ENCODE measurements around the gene PIP5K1C. TPM values are rescaled to one million over a fixed set of nuclear protein-coding genes. Genes with fewer than 3 reads are reported as not detected.

Gene PIP5K1C
- polyA plus RNA-seq (2011; rRNA removed) (2.6 and 3.5 TPM in 2 replicates), polyA plus RNA-seq (2017; fragmentation: RNase III; extraction: RNeasy Plus Mini Kit Qiagen cat#74134 plus additional on column Dnase treatment) (8.1 to 9.5 TPM (median 9.3 TPM) in 3 replicates), polyA minus RNA-seq (2011; rRNA and poly(A)+ RNA removed) (14.5 and 17.1 TPM in 2 replicates)
- 4.9 and 7.4 TPM in 2 replicates for polyA plus RNA-seq (2012; cell fraction: cytosol; rRNA removed)
- polyA plus RNA-seq (2012; cell fraction: nucleus; rRNA removed), result 10.6 and 12.2 TPM in 2 replicates

DNA sequence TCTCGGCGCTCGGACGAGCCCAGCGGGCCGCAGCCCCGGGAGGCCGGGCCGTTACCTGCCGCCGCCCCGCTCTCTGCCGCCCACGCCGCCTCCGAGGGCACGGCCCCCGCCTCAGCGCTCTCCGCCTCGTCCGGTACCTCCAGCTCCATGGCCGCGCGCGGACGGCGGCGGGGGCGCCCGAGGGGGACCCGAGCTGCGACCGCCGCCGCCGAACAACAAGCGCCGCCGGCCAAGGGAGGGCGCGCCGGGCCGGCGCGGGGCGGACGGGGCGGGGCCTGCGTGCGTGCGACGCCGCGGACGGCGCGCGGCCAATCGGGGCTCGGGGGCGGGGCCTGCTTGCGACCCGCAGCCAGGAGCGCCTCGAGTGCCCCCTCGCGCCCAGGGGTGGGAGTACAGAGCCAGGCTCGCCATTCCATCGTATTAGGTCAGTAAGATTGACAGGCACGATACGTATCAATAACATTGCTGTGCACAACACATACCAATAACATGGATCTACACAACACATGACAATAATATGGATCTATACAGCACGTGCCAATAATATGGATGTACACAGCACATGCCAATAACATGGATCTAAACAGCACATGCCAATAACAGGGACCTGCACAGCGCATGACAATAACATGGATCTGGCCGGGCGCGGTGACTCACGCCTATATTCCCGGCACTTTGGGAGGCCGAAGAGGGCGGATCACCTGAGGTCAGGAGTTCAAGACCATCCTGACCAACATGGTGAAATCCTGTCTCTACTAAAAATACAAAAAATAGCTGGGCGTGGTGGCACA lies at the start of gene PIP5K1C:
Gene PIP5K1C (minus strand): TSS at position 227 of the 791 bp plus-strand sequence. CDS start 78 bp downstream, at position 149.
- CTCF ChIA-PET, result interaction anchor here (0.7 to 3.4 kb wide), 10 partner anchors 9 to 156 kb away, joined by 3 to 13 read pairs (median 4); partner anchors contain the start of gene TJP3
- no peak for FAIRE-seq

DNA sequence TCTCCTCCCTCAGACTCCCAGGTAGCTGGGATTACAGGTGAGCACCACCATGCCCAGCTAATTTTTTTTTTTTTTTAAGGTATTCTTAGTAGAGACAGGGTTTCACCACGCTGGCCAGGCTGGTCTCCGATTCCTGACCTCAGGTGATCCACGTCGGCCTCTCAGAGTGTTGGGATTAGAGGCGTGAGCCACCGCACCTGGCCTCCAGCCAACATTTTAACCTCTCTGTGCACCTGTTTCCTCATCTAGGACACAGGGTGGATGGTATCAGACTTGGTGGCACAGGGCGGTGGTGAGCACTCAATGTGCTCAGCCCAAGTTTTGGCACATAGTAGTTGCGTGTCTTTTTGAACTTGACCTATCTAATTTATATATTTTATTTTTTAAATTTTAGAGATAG lies 48.7 kb upstream of the PIP5K1C start:
- Histone ChIP-seq H3K9me3 (no peaks in the 10 kb centered on the region), H3K4me3 (no peak overlapping the region), H3K4me2 (no peak overlapping the region), H3K27ac (no peak overlapping the region), H3K4me1 (no peaks in the 10 kb centered on the region)
- POLR2A ChIA-PET, result no interaction called here
- DNase-seq (ENCODE audit: low read depth in 1 of 2, low spot score in 1 of 2), result no peak
- CTCF ChIA-PET, result interaction anchor here (1.3 kb wide), 1 partner anchor 12 kb away, joined by 7 read pairs; the partner anchor contains the start of gene APBA3
- 89% methylated on average over 8 of the region's 8 CpGs for WGBS (ENCODE audit: missing lambda C conversion rate)
- FAIRE-seq, result no peak
- ATAC-seq, result no peak
- TF ChIP-seq CBX8 (IDR thresholded peaks at IDR 0.05) (no peak), GATA3 (IDR thresholded peaks at IDR 0.05; ENCODE audit: borderline replicate concordance) (no peak), RCOR1 (IDR thresholded peaks at IDR 0.05; ENCODE audit: low read depth, low read length) (no peak), JUN (IDR thresholded peaks at IDR 0.05) (no peak), RAD21 (conservative IDR thresholded peaks at IDR 0.05 in 1 of 2, IDR thresholded peaks at IDR 0.05 in 1 of 2) (no peak), E2F6 (IDR thresholded peaks at IDR 0.05; ENCODE audit: borderline replicate concordance, low read depth) (no peak), FOXS1 (CRISPR knock-in tag; IDR thresholded peaks at IDR 0.05) (no peak)
- TF ChIP-seq, protein P1, sequence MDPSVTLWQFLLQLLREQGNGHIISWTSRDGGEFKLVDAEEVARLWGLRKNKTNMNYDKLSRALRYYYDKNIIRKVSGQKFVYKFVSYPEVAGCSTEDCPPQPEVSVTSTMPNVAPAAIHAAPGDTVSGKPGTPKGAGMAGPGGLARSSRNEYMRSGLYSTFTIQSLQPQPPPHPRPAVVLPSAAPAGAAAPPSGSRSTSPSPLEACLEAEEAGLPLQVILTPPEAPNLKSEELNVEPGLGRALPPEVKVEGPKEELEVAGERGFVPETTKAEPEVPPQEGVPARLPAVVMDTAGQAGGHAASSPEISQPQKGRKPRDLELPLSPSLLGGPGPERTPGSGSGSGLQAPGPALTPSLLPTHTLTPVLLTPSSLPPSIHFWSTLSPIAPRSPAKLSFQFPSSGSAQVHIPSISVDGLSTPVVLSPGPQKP (IDR thresholded peaks at IDR 0.05; ENCODE audit: low read depth, low read length), result no peak
- TF ChIP-seq, protein P2, sequence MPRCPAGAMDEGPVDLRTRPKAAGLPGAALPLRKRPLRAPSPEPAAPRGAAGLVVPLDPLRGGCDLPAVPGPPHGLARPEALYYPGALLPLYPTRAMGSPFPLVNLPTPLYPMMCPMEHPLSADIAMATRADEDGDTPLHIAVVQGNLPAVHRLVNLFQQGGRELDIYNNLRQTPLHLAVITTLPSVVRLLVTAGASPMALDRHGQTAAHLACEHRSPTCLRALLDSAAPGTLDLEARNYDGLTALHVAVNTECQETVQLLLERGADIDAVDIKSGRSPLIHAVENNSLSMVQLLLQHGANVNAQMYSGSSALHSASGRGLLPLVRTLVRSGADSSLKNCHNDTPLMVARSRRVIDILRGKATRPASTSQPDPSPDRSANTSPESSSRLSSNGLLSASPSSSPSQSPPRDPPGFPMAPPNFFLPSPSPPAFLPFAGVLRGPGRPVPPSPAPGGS (IDR thresholded peaks at IDR 0.05), result no peak

More for the DNA sequence above, at the start of gene PIP5K1C:
- Histone ChIP-seq H3K4me2 (peak within 1 kb of the TSS; percentile 99), H3K27ac (peak within 1 kb of the TSS; percentile 86 to 98), H3K4me1 (peaks cover 4% of the 10 kb centered on the region; the same call in 1 of the 3 replicates), H3K4me3 (peak within 1 kb of the TSS; percentile 95), H3K9me3 (no peaks in the 10 kb centered on the region)
- POLR2A ChIA-PET, result no interaction called here
- ATAC-seq, result peak; percentile 85 to 89
- TF ChIP-seq RARB (CRISPR knock-in tag; IDR thresholded peaks at IDR 0.05) (no peak), MAFK (IDR thresholded peaks at IDR 0.05; ENCODE audit: partially characterized antibody) (no peak), FOSL2 (IDR thresholded peaks at IDR 0.05) (no peak), FOSL2 (CRISPR knock-in tag; IDR thresholded peaks at IDR 0.05) (peak; percentile 64), KDM1A (IDR thresholded peaks at IDR 0.05; ENCODE audit: low read depth) (no peak), KDM5A (IDR thresholded peaks at IDR 0.05) (no peak), RNF2 (IDR thresholded peaks at IDR 0.05; ENCODE audit: borderline replicate concordance, low read depth) (no peak), SMC3 (IDR thresholded peaks at IDR 0.05) (peak; percentile 50), RAD21 (conservative IDR thresholded peaks at IDR 0.05 in 1 of 2, IDR thresholded peaks at IDR 0.05 in 1 of 2) (peak; percentile 47 to 49), CBX2 (IDR thresholded peaks at IDR 0.05; ENCODE audit: borderline replicate concordance, low read depth) (no peak), CBX8 (IDR thresholded peaks at IDR 0.05) (no peak), CEBPB (IDR thresholded peaks at IDR 0.05) (no peak), ESRRA (IDR thresholded peaks at IDR 0.05; ENCODE audit: borderline replicate concordance, low read length) (no peak), JUN (IDR thresholded peaks at IDR 0.05) (0 out of 5 replicates have a peak, but pooled peaks of 1 of the 2 experiments have one; percentile 30), JUNB (IDR thresholded peaks at IDR 0.05) (no peak; the same call in 1 of the 2 replicates), POLR2A (IDR thresholded peaks at IDR 0.05; ENCODE audit: low read length) (peak; percentile 41), FOSB (CRISPR knock-in tag; IDR thresholded peaks at IDR 0.05) (no peak), HOXB13 (CRISPR knock-in tag; IDR thresholded peaks at IDR 0.05; ENCODE audit: low read depth) (no peak), TFCP2L1 (CRISPR knock-in tag; IDR thresholded peaks at IDR 0.05) (no peak), CTCF (IDR thresholded peaks at IDR 0.05) (peak; percentile 66)
- TF ChIP-seq, protein P3, sequence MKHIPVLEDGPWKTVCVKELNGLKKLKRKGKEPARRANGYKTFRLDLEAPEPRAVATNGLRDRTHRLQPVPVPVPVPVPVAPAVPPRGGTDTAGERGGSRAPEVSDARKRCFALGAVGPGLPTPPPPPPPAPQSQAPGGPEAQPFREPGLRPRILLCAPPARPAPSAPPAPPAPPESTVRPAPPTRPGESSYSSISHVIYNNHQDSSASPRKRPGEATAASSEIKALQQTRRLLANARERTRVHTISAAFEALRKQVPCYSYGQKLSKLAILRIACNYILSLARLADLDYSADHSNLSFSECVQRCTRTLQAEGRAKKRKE (CRISPR knock-in tag; IDR thresholded peaks at IDR 0.05; ENCODE audit: low read depth), result no peak
- TF ChIP-seq, protein P4, sequence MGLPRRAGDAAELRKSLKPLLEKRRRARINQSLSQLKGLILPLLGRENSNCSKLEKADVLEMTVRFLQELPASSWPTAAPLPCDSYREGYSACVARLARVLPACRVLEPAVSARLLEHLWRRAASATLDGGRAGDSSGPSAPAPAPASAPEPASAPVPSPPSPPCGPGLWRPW (IDR thresholded peaks at IDR 0.05), result no peak
- TF ChIP-seq, protein P2 (IDR thresholded peaks at IDR 0.05), result 0 out of 3 replicates have a peak, but pooled peaks have one; percentile 19
- TF ChIP-seq, protein P1 (IDR thresholded peaks at IDR 0.05; ENCODE audit: low read depth, low read length), result no peak
- DNase-seq (ENCODE audit: low read depth in 1 of 2, low spot score in 1 of 2), result peak; percentile 33 to 83
- 16% methylated on average over 9 of the region's 82 CpGs for WGBS (ENCODE audit: missing lambda C conversion rate)

Data from A549 (cell line).